Measurements from ENCODE around the gene XPNPEP1.

XPNPEP1 gene

GRCh38 chr10:109960682-109961081 lies 37.4 kb upstream of the XPNPEP1 start:
- Histone ChIP-seq H3K23ac (ENCODE audit: low read depth, low read length, poor library complexity) (no peak overlapping the region), H2AFZ (ENCODE audit: low read length) (no peak overlapping the region), H3K79me1 (ENCODE audit: low read depth, low read length) (no peaks in the 10 kb centered on the region), H3K18ac (ENCODE audit: low read length) (no peak overlapping the region), H2BK15ac (ENCODE audit: low read length) (no peak overlapping the region), H2AK5ac (ENCODE audit: low read depth, low read length) (no peak overlapping the region), H4K8ac (ENCODE audit: low read depth, low read length) (no peak overlapping the region), H3K9ac (ENCODE audit: low read depth, low read length, poor library complexity) (no peak overlapping the region), H3K4me2 (ENCODE audit: insufficient read depth, low read length, poor library complexity, severe bottlenecking) (no peak overlapping the region), H3K27me3 (ENCODE audit: control insufficient read depth in 3 of 3, insufficient read depth in 3 of 3, low read depth in 1 of 3, low read length in 3 of 3) (no peaks in the 10 kb centered on the region), H3K4ac (ENCODE audit: low read length) (no peak overlapping the region), H3K36me3 (replicated peaks in 1 of 2; ENCODE audit: control insufficient read depth in 2 of 2, insufficient read depth in 2 of 2, low read length in 2 of 2) (no peaks in the 10 kb centered on the region), H4K91ac (ENCODE audit: low read depth, low read length, poor library complexity) (no peak overlapping the region), H3K4me1 (ENCODE audit: control insufficient read depth in 2 of 2, insufficient read depth in 1 of 2, low read depth in 1 of 2, low read length in 2 of 2) (peaks cover 11 to 14% of the 10 kb centered on the region in 2 donors), H3K14ac (ENCODE audit: low read length) (no peak overlapping the region), H3K27ac (replicated peaks; ENCODE audit: low read length) (no peak overlapping the region), H2BK12ac (ENCODE audit: low read length) (no peak overlapping the region), H2BK120ac (ENCODE audit: low read depth, low read length) (no peak overlapping the region), H2BK5ac (ENCODE audit: low read length) (no peak overlapping the region), H3K4me3 (ENCODE audit: low read length in 2 of 2) (no peak overlapping the region), H3K9me3 (replicated peaks in 1 of 2; ENCODE audit: control insufficient read depth in 2 of 2, insufficient read depth in 1 of 2, low read depth in 1 of 2, low read length in 2 of 2) (no peaks in the 10 kb centered on the region)
- no CpG with 5 or more reads among the region's 2 CpGs for WGBS, 2 donors (ENCODE audit: extremely low coverage in 2 of 2, insufficient read length in 2 of 2, insufficient replicate concordance in 1 of 2)
- DNase-seq (ENCODE audit: low spot score): no peak

GRCh38 chr10:109959259-109960145 lies 36.2 kb upstream of the XPNPEP1 start:
- Histone ChIP-seq H3K14ac (ENCODE audit: low read length) (no peak overlapping the region), H3K4ac (ENCODE audit: low read length) (no peak overlapping the region), H3K9me3 (replicated peaks in 1 of 2; ENCODE audit: control insufficient read depth in 2 of 2, insufficient read depth in 1 of 2, low read depth in 1 of 2, low read length in 2 of 2) (no peaks in the 10 kb centered on the region), H3K9ac (ENCODE audit: low read depth, low read length, poor library complexity) (no peak overlapping the region), H3K18ac (ENCODE audit: low read length) (no peak overlapping the region), H2BK12ac (ENCODE audit: low read length) (no peak overlapping the region), H4K91ac (ENCODE audit: low read depth, low read length, poor library complexity) (no peak overlapping the region), H2AFZ (ENCODE audit: low read length) (no peak overlapping the region), H2BK5ac (ENCODE audit: low read length) (no peak overlapping the region), H3K4me2 (ENCODE audit: insufficient read depth, low read length, poor library complexity, severe bottlenecking) (no peak overlapping the region), H2AK5ac (ENCODE audit: low read depth, low read length) (no peak overlapping the region), H4K8ac (ENCODE audit: low read depth, low read length) (no peak overlapping the region), H3K27me3 (ENCODE audit: control insufficient read depth in 3 of 3, insufficient read depth in 3 of 3, low read depth in 1 of 3, low read length in 3 of 3) (no peaks in the 10 kb centered on the region), H2BK15ac (ENCODE audit: low read length) (no peak overlapping the region), H3K27ac (replicated peaks; ENCODE audit: low read length) (no peak overlapping the region), H3K79me1 (ENCODE audit: low read depth, low read length) (no peaks in the 10 kb centered on the region), H3K23ac (ENCODE audit: low read depth, low read length, poor library complexity) (no peak overlapping the region), H2BK120ac (ENCODE audit: low read depth, low read length) (no peak overlapping the region), H3K36me3 (replicated peaks in 1 of 2; ENCODE audit: control insufficient read depth in 2 of 2, insufficient read depth in 2 of 2, low read length in 2 of 2) (no peaks in the 10 kb centered on the region), H3K4me3 (ENCODE audit: low read length in 2 of 2) (no peak overlapping the region), H3K4me1 (ENCODE audit: control insufficient read depth in 2 of 2, insufficient read depth in 1 of 2, low read depth in 1 of 2, low read length in 2 of 2) (peaks cover 11 to 14% of the 10 kb centered on the region in 2 donors)
- WGBS, 2 donors (ENCODE audit: extremely low coverage in 2 of 2, insufficient read length in 2 of 2, insufficient replicate concordance in 1 of 2): no CpG with 5 or more reads among the region's 8 CpGs
- no peak for DNase-seq (ENCODE audit: low spot score)

- Histone ChIP-seq H2BK120ac (ENCODE audit: low read depth, low read length) (no peak overlapping the region), H3K14ac (ENCODE audit: low read length) (no peak overlapping the region), H3K4me1 (ENCODE audit: control insufficient read depth in 2 of 2, insufficient read depth in 1 of 2, low read depth in 1 of 2, low read length in 2 of 2) (peaks cover 11 to 14% of the 10 kb centered on the region in 2 donors), H3K9me3 (replicated peaks in 1 of 2; ENCODE audit: control insufficient read depth in 2 of 2, insufficient read depth in 1 of 2, low read depth in 1 of 2, low read length in 2 of 2) (no peaks in the 10 kb centered on the region), H3K23ac (ENCODE audit: low read depth, low read length, poor library complexity) (no peak overlapping the region), H2AFZ (ENCODE audit: low read length) (no peak overlapping the region), H3K27ac (replicated peaks; ENCODE audit: low read length) (no peak overlapping the region), H3K4ac (ENCODE audit: low read length) (no peak overlapping the region), H3K79me1 (ENCODE audit: low read depth, low read length) (no peaks in the 10 kb centered on the region), H4K8ac (ENCODE audit: low read depth, low read length) (no peak overlapping the region), H3K27me3 (ENCODE audit: control insufficient read depth in 3 of 3, insufficient read depth in 3 of 3, low read depth in 1 of 3, low read length in 3 of 3) (no peaks in the 10 kb centered on the region), H4K91ac (ENCODE audit: low read depth, low read length, poor library complexity) (peak overlapping the region; percentile 73), H3K4me2 (ENCODE audit: insufficient read depth, low read length, poor library complexity, severe bottlenecking) (no peak overlapping the region), H2BK12ac (ENCODE audit: low read length) (no peak overlapping the region), H3K36me3 (replicated peaks in 1 of 2; ENCODE audit: control insufficient read depth in 2 of 2, insufficient read depth in 2 of 2, low read length in 2 of 2) (no peaks in the 10 kb centered on the region), H2BK5ac (ENCODE audit: low read length) (no peak overlapping the region), H2BK15ac (ENCODE audit: low read length) (no peak overlapping the region), H3K9ac (ENCODE audit: low read depth, low read length, poor library complexity) (no peak overlapping the region), H3K18ac (ENCODE audit: low read length) (no peak overlapping the region), H2AK5ac (ENCODE audit: low read depth, low read length) (no peak overlapping the region), H3K4me3 (ENCODE audit: low read length in 2 of 2) (no peak overlapping the region)
- DNase-seq (ENCODE audit: low spot score): no peak
- WGBS, 2 donors (ENCODE audit: extremely low coverage in 2 of 2, insufficient read length in 2 of 2, insufficient replicate concordance in 1 of 2): no CpG with 5 or more reads among the region's 2 CpGs
These were observed 34.7 kb upstream of the XPNPEP1 start for GRCh38 chr10:109958059-109958458.

GRCh38 chr10:109957092-109957797 lies 33.9 kb upstream of the XPNPEP1 start:
- Histone ChIP-seq H3K36me3 (replicated peaks in 1 of 2; ENCODE audit: control insufficient read depth in 2 of 2, insufficient read depth in 2 of 2, low read length in 2 of 2) (no peaks in the 10 kb centered on the region), H2BK12ac (ENCODE audit: low read length) (no peak overlapping the region), H3K4me3 (ENCODE audit: low read length in 2 of 2) (no peak overlapping the region), H3K18ac (ENCODE audit: low read length) (no peak overlapping the region), H2BK15ac (ENCODE audit: low read length) (no peak overlapping the region), H3K4me2 (ENCODE audit: insufficient read depth, low read length, poor library complexity, severe bottlenecking) (no peak overlapping the region), H4K8ac (ENCODE audit: low read depth, low read length) (no peak overlapping the region), H2BK5ac (ENCODE audit: low read length) (no peak overlapping the region), H3K4ac (ENCODE audit: low read length) (no peak overlapping the region), H3K9me3 (replicated peaks in 1 of 2; ENCODE audit: control insufficient read depth in 2 of 2, insufficient read depth in 1 of 2, low read depth in 1 of 2, low read length in 2 of 2) (no peaks in the 10 kb centered on the region), H2AK5ac (ENCODE audit: low read depth, low read length) (no peak overlapping the region), H3K23ac (ENCODE audit: low read depth, low read length, poor library complexity) (no peak overlapping the region), H4K91ac (ENCODE audit: low read depth, low read length, poor library complexity) (no peak overlapping the region), H3K27me3 (ENCODE audit: control insufficient read depth in 3 of 3, insufficient read depth in 3 of 3, low read depth in 1 of 3, low read length in 3 of 3) (no peaks in the 10 kb centered on the region), H2BK120ac (ENCODE audit: low read depth, low read length) (no peak overlapping the region), H3K4me1 (ENCODE audit: control insufficient read depth in 2 of 2, insufficient read depth in 1 of 2, low read depth in 1 of 2, low read length in 2 of 2) (peaks cover 10 to 13% of the 10 kb centered on the region in 2 donors), H2AFZ (ENCODE audit: low read length) (peak overlapping the region; percentile 75), H3K27ac (replicated peaks; ENCODE audit: low read length) (no peak overlapping the region), H3K14ac (ENCODE audit: low read length) (no peak overlapping the region), H3K79me1 (ENCODE audit: low read depth, low read length) (no peaks in the 10 kb centered on the region), H3K9ac (ENCODE audit: low read depth, low read length, poor library complexity) (no peak overlapping the region)
- DNase-seq (ENCODE audit: low spot score): no peak
- WGBS, 2 donors (ENCODE audit: extremely low coverage in 2 of 2, insufficient read length in 2 of 2, insufficient replicate concordance in 1 of 2): no CpG with 5 or more reads among the region's 9 CpGs
